Measurements from ENCODE around the gene DHX8. TPM values are rescaled to one million over a fixed set of nuclear protein-coding genes. Genes with fewer than 3 reads are reported as not detected.
A peak's percentile ranks its signal among the peaks of the same experiment; 100 is the strongest.

DHX8 gene
- total RNA-seq, 1 experiment from 2014 or later: 53.5 TPM

- CTCF ChIA-PET: no interaction called here
- Histone ChIP-seq H4K20me1 (ENCODE audit: insufficient read depth) (no peaks in the 10 kb centered on the region), H3K4me3 (replicated peaks in 1 of 2; ENCODE audit: low read depth in 1 of 2, low read length in 2 of 2) (no peak overlapping the region), H2AFZ (ENCODE audit: low read depth, low read length, poor library complexity, severe bottlenecking) (no peak overlapping the region), H3K79me2 (ENCODE audit: insufficient read depth, low read length) (no peaks in the 10 kb centered on the region), H3K9me3 (ENCODE audit: control insufficient read depth in 1 of 2, insufficient read depth in 1 of 2, low read depth in 1 of 2, low read length in 2 of 2) (no peaks in the 10 kb centered on the region), H3K36me3 (ENCODE audit: control insufficient read depth in 1 of 2, insufficient read depth in 2 of 2, low read length in 2 of 2) (no peaks in the 10 kb centered on the region), H3K4me2 (ENCODE audit: low read length) (no peak overlapping the region), H3K9ac (ENCODE audit: low read length) (no peak overlapping the region), H3K4me1 (ENCODE audit: control insufficient read depth in 1 of 2, insufficient read depth in 2 of 2, low read length in 2 of 2) (peaks cover 2 to 22% of the 10 kb centered on the region in 2 experiments; a peak in 2 of 4 replicates), H3K27me3 (ENCODE audit: insufficient read depth, low read length) (no peaks in the 10 kb centered on the region), H3K9me2 (ENCODE audit: insufficient read depth) (no peaks in the 10 kb centered on the region), H3K27ac (ENCODE audit: low read depth, low read length) (no peak overlapping the region)
- TF ChIP-seq ATF3 (IDR thresholded peaks at IDR 0.05): no peak
- no peak for TF ChIP-seq ZNF274 (IDR thresholded peaks at IDR 0.05; ENCODE audit: low read depth, low read length)
- no peak for TF ChIP-seq ZFX (IDR thresholded peaks at IDR 0.05)
- no peak for TF ChIP-seq POLR2AphosphoS5 (IDR thresholded peaks at IDR 0.05; ENCODE audit: low read depth, low read length)
- peak; percentile 81 for TF ChIP-seq TCF7L2 (IDR thresholded peaks at IDR 0.05; ENCODE audit: borderline replicate concordance, extremely low read depth, insufficient read depth, insufficient read length)
- no peak for TF ChIP-seq CTCF (IDR thresholded peaks at IDR 0.05 in 2 of 3, conservative IDR thresholded peaks at IDR 0.05 in 1 of 3; ENCODE audit: borderline replicate concordance in 1 of 3, insufficient read depth in 1 of 3, low read depth in 2 of 3, low read length in 2 of 3)
- no peak for TF ChIP-seq POLR2A (IDR thresholded peaks at IDR 0.05; ENCODE audit: borderline replicate concordance, extremely low read depth, insufficient read depth, insufficient read length)
- no TSS peak for BruUV-seq (replicated peaks)
- ATAC-seq: no peak
- POLR2A ChIA-PET: interaction anchor here (1.0 kb wide), 1 partner anchor 12 kb away, joined by 3 read pairs; no protein-coding TSS in a partner anchor
- intact Hi-C loops (cut with micrococcal nuclease): no loop called here
- no peak for DNase-seq (ENCODE audit: low read depth, low spot score)
- RAD21 ChIA-PET (ENCODE audit: low non-redundant PET in 1 of 2, low total read pairs in 2 of 2, uncharacterized antibody in 2 of 2, unreplicated experiment in 2 of 2): no interaction called here
These were observed 88.7 kb downstream of the DHX8 start for GRCh38 chr17:43572368-43572980.

Data from HCT116 (cell line).